LNCaP clone FGC (cell line): ENCODE results near the gene FRMD8.
"Not testable (repeated sequence)": the region's sequence is repeated elsewhere in the genome, so short reads cannot be mapped to it uniquely, and the experiment has no call there.

Experiments
- DNase-seq: peaks from one replicate; pipeline ENCODE4 v3.0.0-alpha.2; 2011; ENCODE audit warnings: low read depth
- H3K4me3 ChIP-seq: 2 replicates; pipeline ENCODE4 v1.5.1; 2011; ENCODE audit warnings: mild to moderate bottlenecking, low read depth, low read length, control low read depth
- TF ChIP-seq, protein P1 (sequence below): IDR thresholded peaks from 2 replicates; pipeline ENCODE4 v1.5.1; 2012; ENCODE audit warnings: mild to moderate bottlenecking; ENCODE audit not compliant: control insufficient read depth, insufficient read depth; ENCODE audit errors: extremely low read depth

The FRMD8 gene

DNA sequence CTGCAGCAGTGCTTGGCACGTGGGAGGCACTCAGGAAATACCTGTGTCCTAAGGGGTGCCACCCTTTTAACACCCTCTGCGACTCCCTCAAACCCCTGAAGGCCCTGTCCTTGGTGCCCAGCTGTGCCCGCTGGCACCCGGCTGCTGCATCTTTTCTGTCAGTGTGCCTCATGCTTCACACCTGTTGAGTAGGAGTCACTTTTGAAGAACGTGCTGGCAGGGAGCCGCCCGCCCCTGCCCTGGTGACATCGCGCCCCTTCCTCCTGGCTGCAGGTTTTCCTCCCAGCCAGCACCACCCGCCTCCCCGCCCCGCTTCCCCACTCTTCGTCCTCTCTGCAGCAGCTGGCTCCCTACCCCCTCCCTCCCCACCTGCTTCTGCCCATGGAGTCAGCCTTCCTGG, 17.8 kb downstream of the FRMD8 start:
- no peak for DNase-seq
- no peak overlapping the region for H3K4me3 ChIP-seq
- TF ChIP-seq, protein P1, sequence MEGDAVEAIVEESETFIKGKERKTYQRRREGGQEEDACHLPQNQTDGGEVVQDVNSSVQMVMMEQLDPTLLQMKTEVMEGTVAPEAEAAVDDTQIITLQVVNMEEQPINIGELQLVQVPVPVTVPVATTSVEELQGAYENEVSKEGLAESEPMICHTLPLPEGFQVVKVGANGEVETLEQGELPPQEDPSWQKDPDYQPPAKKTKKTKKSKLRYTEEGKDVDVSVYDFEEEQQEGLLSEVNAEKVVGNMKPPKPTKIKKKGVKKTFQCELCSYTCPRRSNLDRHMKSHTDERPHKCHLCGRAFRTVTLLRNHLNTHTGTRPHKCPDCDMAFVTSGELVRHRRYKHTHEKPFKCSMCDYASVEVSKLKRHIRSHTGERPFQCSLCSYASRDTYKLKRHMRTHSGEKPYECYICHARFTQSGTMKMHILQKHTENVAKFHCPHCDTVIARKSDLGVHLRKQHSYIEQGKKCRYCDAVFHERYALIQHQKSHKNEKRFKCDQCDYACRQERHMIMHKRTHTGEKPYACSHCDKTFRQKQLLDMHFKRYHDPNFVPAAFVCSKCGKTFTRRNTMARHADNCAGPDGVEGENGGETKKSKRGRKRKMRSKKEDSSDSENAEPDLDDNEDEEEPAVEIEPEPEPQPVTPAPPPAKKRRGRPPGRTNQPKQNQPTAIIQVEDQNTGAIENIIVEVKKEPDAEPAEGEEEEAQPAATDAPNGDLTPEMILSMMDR, result no peak

DNA sequence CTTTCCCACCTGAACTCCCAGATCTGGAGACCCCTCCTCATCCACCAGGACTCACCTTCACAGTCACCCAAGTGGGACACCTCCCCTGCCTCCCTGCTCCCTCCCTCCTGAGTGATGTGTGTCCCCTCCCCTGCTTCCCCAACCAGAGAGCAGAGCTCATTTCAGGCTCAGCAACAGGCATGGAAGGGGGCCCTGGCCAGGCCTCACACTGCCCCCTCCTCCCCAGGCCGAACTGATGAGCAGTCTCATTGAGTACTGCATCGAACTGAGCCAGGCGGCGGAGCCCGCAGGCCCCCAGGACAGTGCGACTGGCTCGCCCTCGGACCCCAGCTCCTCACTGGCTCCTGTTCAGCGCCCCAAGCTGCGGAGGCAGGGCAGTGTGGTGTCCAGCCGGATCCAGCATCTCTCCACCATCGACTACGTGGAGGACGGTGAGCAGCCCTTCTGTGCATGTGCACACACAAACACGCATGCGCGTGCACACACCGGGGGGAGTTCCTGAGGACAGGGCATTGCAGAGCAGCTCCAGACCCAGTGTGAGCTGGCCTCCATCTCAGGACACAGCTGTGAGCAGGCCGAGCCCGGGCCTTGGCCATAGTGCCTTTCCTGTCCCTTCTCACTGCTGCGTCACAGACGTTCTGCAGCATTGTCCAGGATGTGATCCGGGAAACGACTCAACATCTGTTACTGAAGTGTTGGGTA, 18.4 kb downstream of the FRMD8 start:
- H3K4me3 ChIP-seq, result no peak overlapping the region
- DNase-seq, result no peak
- TF ChIP-seq, protein P1, result no peak

DNA sequence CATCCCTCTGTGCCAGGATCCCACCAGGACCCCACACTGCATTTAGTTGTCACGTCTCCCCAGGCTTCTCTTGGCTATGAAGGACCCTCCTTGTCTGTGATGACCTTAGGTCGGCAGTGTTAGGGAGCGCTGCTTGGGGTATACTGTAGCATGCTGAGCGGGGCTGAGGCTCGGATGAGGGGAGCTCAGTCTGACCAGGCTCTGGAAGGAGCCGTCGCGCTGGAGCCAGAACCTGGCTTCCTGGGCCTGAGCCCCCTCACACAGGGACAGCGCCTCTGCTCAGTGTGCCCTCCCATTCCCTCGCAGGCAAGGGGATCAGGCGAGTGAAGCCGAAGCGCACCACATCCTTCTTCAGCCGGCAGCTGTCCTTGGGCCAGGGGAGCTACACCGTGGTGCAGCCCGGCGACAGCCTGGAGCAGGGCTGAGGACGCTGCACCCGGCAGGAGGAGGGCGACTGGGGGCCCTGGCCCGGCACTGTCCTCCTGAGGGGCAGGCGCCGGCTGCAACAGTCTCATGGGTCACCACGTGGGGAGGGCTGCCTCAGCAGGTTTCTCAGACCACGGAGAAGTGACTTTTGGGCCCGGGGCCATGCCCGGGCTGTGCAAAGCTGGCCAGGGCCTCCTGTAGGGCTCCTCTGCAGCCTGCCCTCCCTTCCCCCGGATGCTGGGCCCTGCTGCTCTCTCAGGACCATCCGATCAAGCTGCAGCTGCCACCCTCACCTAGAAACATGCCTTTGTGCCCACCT, 24.7 kb downstream of the FRMD8 start:
- TF ChIP-seq, protein P1, result no peak
- DNase-seq, result no peak
- H3K4me3 ChIP-seq, result no peak overlapping the region

DNA sequence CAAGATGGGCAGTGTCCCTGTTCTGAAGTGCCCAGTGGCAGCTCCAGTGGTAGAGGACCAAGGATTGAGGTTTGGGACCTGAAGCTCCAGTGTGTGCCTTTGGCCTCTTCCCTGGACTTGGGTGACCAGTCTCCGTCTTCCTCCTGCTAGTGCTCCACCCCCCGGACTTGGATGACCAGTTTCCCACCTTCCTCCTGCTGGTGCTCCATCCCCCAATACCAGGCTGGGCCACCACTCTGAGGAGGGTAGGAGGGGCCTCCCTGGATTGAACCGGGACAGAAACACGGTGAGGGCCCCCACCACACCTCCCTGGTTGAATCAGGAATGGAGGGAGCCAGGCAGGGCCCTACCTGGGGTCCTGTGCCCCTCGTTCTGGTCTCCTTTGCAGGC, 25.2 kb downstream of the FRMD8 start:
- TF ChIP-seq, protein P1, result no peak
- DNase-seq, result no peak
- H3K4me3 ChIP-seq, result no peak overlapping the region

DNA sequence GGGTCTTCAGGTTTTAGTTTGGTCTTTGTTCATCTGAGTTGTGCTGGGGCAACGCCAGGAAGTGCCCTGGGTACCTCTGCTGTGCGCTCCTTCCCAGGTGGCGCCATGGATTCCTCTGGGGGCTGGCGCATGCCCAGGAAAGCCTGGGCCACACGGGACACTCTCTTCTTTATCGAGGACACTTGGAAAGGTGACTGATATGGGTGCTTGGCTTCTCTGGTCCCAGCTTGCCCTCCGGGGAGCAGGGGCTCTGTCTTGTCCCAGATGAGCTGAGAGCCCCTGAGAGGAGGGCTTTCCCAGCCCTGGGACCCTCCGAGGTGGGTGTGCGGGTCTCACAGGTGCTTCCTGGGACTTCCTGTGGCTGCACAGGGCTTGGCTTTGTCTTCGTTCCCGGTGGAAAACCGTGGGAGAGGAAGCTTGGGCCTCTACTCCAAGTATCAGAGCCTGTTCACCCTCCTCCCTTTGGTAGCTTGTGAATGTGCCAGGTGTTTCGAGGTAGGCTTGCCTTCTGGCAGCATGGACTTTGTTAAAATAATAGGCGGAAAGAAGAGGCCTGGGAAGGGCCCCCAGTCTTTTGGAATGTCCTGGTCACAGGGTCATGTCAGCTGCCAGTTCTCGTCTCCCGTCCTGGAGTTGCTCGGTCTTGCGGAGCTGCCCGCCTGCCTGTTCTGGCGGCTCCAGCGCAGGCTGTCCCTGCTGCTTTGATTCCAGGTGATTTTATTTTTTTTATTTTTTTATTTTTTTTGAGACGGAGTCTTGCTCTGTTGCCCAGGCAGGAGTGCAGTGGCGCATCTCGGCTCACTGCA, 26.0 kb downstream of the FRMD8 start:
- no peak overlapping the region for H3K4me3 ChIP-seq
- TF ChIP-seq, protein P1, result no peak
- no peak for DNase-seq

DNA sequence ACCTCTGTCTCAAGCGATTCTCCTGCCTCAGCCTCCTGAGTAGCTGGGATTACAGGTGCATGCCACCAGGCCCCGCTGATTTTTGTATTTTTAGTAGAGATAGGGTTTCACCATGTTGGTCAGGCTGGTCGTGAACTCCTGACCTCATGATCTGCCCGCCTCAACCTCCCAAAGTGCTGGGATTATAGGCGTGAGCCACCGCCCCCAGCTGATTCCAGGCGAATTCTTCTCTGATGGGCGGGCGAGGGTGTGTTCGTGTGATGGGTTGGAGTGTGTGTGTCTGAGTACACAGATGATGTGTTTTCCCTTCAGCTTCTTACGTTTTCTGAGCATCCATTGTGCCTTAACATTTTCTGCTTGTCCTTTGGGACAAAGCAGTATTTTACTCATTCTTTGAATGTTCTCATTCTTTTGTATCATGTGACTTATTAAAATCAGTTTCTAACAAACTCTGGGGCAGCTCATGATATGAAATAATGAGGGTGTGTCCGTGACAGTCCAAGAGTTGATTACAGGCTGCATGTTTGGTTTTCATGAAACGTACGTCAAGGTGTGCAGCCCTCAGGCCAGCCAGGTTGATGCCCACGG, 26.7 kb downstream of the FRMD8 start:
- H3K4me3 ChIP-seq, DNase-seq: not testable (repeated sequence)

DNA sequence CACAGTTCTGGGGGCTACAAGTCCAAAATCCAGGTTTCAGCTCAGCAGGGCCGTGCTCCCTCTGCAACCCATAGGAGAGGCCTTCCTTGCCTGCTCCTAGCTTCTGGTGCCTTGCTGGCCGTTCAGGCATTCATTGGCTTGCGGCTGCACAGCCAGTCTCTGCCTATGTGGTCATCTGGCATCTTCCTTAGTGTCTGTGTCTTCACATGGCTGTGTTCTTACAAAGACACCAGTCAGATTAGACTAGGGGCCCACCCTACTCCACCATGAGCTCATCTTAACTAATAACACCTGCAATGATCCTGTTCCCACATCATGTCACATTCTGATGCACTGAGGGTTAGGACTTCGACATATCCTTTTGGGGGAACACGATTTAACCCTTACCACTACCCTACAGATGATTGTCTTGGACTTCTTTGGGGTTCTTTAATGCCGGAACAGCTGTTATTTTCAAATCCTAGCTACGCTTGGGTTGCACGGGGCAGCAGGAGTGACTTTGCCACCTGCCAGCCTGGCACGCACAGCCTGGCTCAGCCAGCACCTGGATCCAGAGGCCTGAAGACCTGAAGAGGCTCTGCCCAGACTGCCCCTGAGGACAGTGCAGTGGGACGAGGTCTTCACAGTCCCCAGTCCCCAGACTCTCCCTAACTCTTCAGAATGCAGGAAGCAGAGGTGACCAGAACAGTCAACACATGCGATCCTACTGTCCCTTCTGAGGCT, 28.5 kb downstream of the FRMD8 start:
- no peak overlapping the region for H3K4me3 ChIP-seq
- TF ChIP-seq, protein P1, result no peak
- DNase-seq, result no peak
